GM19372 (cell line): Measurements from ENCODE around the gene HEBP1.

Source experiments
- ATAC-seq: cut with Tn5 transposase; IDR thresholded peaks from one replicate; pipeline ENCODE4 v1.9.1; 2021; ENCODE audit warnings: mild to moderate bottlenecking, low read depth, moderate library complexity; ENCODE audit not compliant: unreplicated experiment

HEBP1 gene

DNA sequence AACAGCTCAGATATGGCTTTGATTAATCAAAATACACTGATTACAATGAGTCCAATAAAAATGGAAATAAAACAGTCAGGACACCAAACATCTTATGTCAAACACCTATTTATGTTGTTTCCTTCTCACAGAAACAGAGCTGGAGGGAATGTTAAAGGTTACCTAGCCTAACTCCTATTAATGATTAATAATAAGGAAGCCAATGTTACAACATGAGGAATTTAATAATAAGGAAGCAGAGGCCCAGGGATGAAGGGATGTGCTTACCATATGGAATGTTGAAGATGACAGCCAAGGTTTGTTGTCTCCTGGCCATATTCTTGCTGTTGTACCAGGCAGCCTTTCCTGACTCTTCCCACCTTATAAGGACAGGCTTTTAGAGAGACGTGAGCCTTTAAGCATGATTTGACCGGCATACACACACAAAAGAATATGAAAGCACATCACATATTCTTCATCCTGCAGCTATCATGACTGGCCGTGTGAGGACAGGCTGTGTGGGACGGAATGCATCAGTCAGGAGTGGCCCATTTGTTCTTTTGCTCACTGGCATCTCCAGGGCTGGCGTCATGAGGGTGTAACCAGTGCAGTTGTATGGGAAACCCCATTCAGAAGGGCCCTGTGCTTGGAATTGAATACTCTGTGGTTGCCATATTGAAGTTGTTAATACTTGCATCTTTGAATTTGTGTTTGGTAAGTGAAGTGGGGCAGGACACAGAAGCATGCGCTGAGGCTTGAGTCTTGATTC, 45.0 kb downstream of the HEBP1 start:
- ATAC-seq: no peak

GRCh38 chr12:12954356-12954755, 45.7 kb downstream of the HEBP1 start:
- ATAC-seq: no peak

GRCh38 chr12:12952036-12952435, 48.0 kb downstream of the HEBP1 start, which contains the start of gene GPRC5D:
Gene GPRC5D, minus strand, starts transcription at chr12:12952170. Its CDS starts 1,786 bp downstream, at chr12:12950384.
- no peak for ATAC-seq

- no peak for ATAC-seq
These were observed 48.6 kb downstream of the HEBP1 start for GRCh38 chr12:12951504-12951903.

DNA sequence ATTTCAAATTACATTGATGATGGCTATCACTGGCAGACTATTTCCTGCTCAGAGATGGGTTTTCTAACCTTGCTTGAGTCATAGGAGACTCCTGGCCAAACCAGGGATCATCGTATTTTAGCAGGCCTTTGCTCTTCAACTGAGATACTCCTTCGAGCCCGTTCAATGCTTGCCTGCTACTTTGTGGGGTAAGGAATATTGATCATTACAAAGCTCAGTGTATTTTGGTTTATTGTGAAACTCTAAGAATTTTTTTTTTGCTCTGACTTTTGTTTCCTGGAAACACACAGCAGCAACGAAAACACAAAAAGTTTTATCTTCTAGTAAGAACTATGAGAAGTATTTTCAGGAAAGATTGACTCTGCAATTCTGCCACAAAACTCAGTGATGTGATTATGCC, 52.2 kb downstream of the HEBP1 start:
- no peak for ATAC-seq

GRCh38 chr12:12946686-12947355, 53.2 kb downstream of the HEBP1 start:
- ATAC-seq: no peak

- no peak for ATAC-seq
These were observed 54.5 kb downstream of the HEBP1 start for GRCh38 chr12:12945591-12945990.

GRCh38 chr12:12943586-12944260, 56.3 kb downstream of the HEBP1 start:
- no peak for ATAC-seq

DNA sequence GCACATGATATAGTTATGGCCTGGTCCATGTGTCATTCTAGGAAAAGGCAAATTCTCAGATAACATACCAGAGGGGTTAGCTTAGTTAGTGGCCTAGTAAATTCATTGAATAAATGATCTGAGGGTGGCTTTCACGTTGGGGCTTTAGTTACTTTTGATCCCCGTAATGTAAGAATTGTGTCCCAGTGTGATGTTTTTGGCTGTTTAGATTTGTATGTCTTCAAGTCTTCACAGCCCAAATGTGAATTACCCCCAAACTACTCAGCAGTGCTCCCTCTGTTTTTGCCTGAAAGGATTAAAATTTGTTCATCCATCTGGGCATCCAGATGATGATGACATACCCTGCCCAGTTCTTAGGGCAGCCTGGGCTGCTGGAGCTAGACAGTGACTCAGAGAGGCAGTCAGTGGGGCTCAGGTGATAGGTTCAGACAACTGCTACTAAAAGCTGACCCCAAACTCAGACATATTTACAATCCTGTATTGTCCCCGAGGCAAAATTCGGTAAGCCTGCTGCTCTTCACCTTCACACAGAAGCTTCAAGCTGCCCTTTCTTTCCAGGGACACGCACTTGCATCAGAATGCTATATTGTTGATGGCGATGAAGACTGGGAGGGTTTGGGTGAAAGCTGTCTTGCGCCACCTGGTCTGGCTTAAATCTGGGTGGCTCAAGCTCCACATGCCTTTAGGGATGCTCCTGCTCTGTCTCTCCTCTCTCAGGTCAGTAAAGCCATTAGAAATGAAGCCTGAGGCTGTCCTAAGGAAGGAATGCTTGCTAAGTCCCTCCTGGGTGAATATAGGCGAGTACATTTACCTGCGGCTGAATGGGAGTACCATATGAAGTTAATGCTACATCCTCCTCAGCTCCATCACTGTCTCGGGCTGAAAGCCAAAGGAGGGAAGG, 58.4 kb downstream of the HEBP1 start:
- no peak for ATAC-seq

- ATAC-seq: no peak
These were observed 60.2 kb downstream of the HEBP1 start for GRCh38 chr12:12939888-12940287.

DNA sequence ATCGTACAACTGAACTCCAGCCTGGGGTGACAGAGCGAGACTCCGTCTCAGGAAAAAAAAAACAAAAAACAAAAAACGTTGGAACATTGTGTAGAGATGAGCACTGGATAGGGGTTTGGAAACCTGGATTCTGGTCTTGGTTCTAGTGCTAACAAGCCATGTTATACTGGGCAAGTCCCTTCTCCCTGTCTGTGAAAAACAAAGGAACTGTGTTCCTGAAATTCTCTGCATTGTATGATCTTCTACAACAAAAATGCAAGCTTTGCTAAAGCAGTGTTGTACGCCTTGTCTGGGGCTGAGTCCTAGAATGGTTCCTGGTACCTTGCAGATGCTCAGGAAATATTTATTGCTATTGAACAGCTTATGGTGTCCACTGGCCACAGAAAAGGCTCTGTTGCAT, 61.5 kb downstream of the HEBP1 start:
- ATAC-seq: no peak

- ATAC-seq: no peak
These were observed 63.0 kb downstream of the HEBP1 start for GRCh38 chr12:12936983-12937491.

GRCh38 chr12:12934556-12934955, 65.5 kb downstream of the HEBP1 start:
- ATAC-seq: no peak

- ATAC-seq: no peak
These were observed 66.3 kb downstream of the HEBP1 start for GRCh38 chr12:12933742-12934141.

- no peak for ATAC-seq
These were observed 69.3 kb downstream of the HEBP1 start for GRCh38 chr12:12930633-12931219.

GRCh38 chr12:12929696-12930095, 70.4 kb downstream of the HEBP1 start:
- no peak for ATAC-seq

DNA sequence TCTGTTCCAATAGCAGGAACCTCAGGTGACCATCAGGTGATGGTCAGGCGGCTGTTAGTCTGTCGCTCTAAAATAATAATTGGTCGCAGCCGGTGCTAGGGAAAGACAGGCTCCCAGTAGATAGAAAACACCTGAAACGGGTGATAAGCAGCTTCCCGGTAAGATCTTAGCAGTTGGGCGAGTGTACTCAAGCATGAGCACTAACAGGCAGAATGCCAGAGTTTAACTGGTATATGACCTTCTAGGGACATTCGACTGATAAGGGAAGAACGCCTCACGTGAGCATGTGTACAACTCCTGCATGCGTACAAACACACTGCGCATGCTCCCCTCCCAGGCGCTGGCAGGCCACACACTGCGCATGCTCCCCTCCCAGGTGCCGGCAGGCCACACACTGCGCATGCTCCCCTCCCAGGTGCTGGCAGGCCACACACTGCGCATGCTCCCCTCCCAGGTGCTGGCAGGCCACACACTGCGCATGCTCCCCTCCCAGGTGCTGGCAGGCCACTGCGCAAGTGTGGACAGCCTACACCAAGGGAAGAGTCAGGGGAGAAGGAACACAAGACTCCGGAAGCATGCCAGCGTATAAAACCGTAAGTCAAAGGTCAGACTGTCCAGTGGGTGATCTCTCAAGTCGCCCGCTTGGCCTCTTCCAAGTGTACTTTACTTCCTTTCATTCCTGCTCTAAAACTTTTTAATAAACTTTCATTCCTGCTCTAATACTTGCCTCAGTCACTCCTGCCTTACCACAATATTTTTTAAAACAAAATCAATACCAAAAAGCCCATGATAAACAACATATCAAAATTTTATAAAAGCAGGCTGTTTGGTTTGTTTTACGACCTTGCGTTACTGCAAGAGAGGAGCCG, 72.6 kb downstream of the HEBP1 start:
- ATAC-seq: no peak

DNA sequence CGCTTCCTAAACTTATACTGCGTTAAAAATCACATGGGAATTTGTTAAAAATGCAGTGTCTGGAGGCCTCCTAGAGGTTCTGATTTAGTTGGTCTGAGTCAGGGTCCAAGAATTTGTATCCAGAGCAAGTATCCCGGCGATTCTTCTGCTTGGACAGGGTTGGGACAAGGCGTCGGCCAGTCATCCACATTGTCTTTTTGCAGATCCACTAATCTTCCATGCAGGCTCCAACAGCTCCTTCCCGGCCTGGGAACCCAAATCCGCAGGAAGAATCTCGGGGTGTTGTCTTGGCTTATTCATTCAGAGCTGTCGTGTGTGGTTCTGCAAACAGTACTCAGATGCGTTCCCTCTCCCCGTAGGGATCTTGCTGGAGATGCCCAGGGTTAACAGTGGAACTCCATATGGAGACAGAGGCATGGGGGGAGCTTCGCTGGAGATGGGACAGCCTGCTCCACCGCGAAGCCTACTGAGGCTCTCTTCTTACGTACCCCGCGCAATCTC, 73.4 kb downstream of the HEBP1 start:
- ATAC-seq: no peak

- ATAC-seq: no peak
These were observed 74.7 kb downstream of the HEBP1 start for GRCh38 chr12:12925388-12925787.
